ENCODE measurements around the gene CPZ.

- TF ChIP-seq RAD21 (IDR thresholded peaks at IDR 0.05; ENCODE audit: low read length) (no peak), FOS (IDR thresholded peaks at IDR 0.05; ENCODE audit: low read depth, low read length) (no peak), CEBPB (IDR thresholded peaks at IDR 0.05; ENCODE audit: low read depth, low read length) (no peak), MXI1 (IDR thresholded peaks at IDR 0.05; ENCODE audit: borderline replicate concordance, low read depth, low read length) (no peak), CTCF (conservative IDR thresholded peaks at IDR 0.05; ENCODE audit: low read depth, low read length) (no peak), POLR2A (IDR thresholded peaks at IDR 0.05; ENCODE audit: low read depth, low read length) (no peak), RCOR1 (IDR thresholded peaks at IDR 0.05; ENCODE audit: insufficient replicate concordance, low read length) (no peak), MAZ (IDR thresholded peaks at IDR 0.05; ENCODE audit: borderline replicate concordance, low read depth, low read length) (no peak)
Measured at GRCh38 chr4:8616831-8617230, 24.3 kb downstream of the CPZ start.
